PC-9 (cell line): ENCODE data around the gene BEND6. TPM values are rescaled to one million over a fixed set of nuclear protein-coding genes. Genes with fewer than 3 reads are reported as not detected.

Experiments used
- BruUV-seq: library from RNA; stranded (reverse); fragments of 400-500 nt; replicated peaks from 2 replicates; lab custom pipeline; 2021; lab: Mats Ljungman, UMichigan
- CTCF ChIA-PET: fragments of 300-600 bp; sonication (Branson Sonifier 250); formaldehyde crosslinking; loops from one replicate; lab custom pipeline; 2022; ENCODE audit warnings: antibody characterized with exemption; lab: Charles Lee
- POLR2A ChIA-PET: fragments of 300-600 bp; sonication (Branson Sonifier 250); formaldehyde crosslinking; loops from one replicate; lab custom pipeline; 2022; ENCODE audit warnings: antibody characterized with exemption; ENCODE audit not compliant: unreplicated experiment; lab: Charles Lee
- DNase-seq, 2 experiments: peaks; one replicate each; pipeline versions ENCODE4 v3.0.0 to v3.0.0-alpha.2; 2015 to 2022; ENCODE audit warnings: mixed read lengths in 1 of 2
- H2AFZ ChIP-seq: fragments of 200-600 bp; sonication (generic); 2 replicates; pipeline ENCODE4 v1.8.1; 2017; ENCODE audit warnings: antibody characterized with exemption
- H3F3A ChIP-seq: fragments of 200-600 bp; sonication (generic); 2 replicates; pipeline ENCODE4 v1.8.1; 2017; ENCODE audit warnings: antibody characterized with exemption, mild to moderate bottlenecking, low read depth; ENCODE audit not compliant: insufficient read depth
- H3K27ac ChIP-seq: fragments of 200-600 bp; sonication (generic); 2 replicates; pipeline ENCODE4 v1.6.1; 2016; ENCODE audit warnings: mixed run types
- H3K27me3 ChIP-seq: fragments of 200-600 bp; sonication (generic); 2 replicates; pipeline ENCODE4 v1.6.1; 2016; ENCODE audit warnings: low read depth, mixed run types; ENCODE audit not compliant: insufficient read depth
- H3K36me3 ChIP-seq: fragments of 200-600 bp; sonication (generic); 2 replicates; pipeline ENCODE4 v1.6.1; 2016; ENCODE audit warnings: low read depth, mixed run types
- H3K4me1 ChIP-seq: fragments of 200-600 bp; sonication (generic); replicated peaks from 2 replicates; pipeline ENCODE4 v1.6.1; 2016; ENCODE audit warnings: mixed run types; ENCODE audit not compliant: insufficient read depth
- H3K4me2 ChIP-seq: fragments of 200-600 bp; sonication (generic); 2 replicates; pipeline ENCODE4 v1.6.1; 2017; ENCODE audit warnings: mixed run types
- H3K4me3 ChIP-seq: fragments of 200-600 bp; sonication (generic); 2 replicates; pipeline ENCODE4 v1.6.1; 2016; ENCODE audit warnings: mixed run types
- H3K79me2 ChIP-seq: fragments of 200-600 bp; sonication (generic); 2 replicates; pipeline ENCODE4 v1.6.1; 2017; ENCODE audit warnings: low read depth, mixed run types
- H3K9me2 ChIP-seq: fragments of 200-600 bp; sonication (generic); 2 replicates; pipeline ENCODE4 v1.8.1; 2017; ENCODE audit warnings: mild to moderate bottlenecking; ENCODE audit not compliant: insufficient read depth
- H3K9me3 ChIP-seq: fragments of 200-600 bp; sonication (generic); 2 replicates; pipeline ENCODE4 v1.8.1; 2016; ENCODE audit warnings: low read depth; ENCODE audit not compliant: insufficient read depth
- H4K20me1 ChIP-seq: fragments of 200-600 bp; sonication (generic); 2 replicates; pipeline ENCODE4 v1.8.1; 2017; ENCODE audit not compliant: insufficient read depth
- EZH2 ChIP-seq: fragments of 200-600 bp; sonication (generic); IDR thresholded peaks from 2 replicates; pipeline ENCODE4 v1.8.0; 2017; ENCODE audit warnings: antibody characterized with exemption, low read depth
- intact Hi-C: fragments of 100-400 bp; cut with micrococcal nuclease; formaldehyde crosslinking; loops from one replicate; pipeline ENCODE4 v1.10.0; 2022; ENCODE audit not compliant: unreplicated experiment
- total RNA-seq: library from RNA; stranded (reverse); gene quantifications from 2 replicates; pipeline ENCODE4 v1.2.3, GENCODE V29; 2021
- TF ChIP-seq, protein P1 (sequence below): fragments of 200-600 bp; sonication (generic); conservative IDR thresholded peaks from 2 replicates; pipeline ENCODE4 v1.6.1; 2017; ENCODE audit warnings: mixed run types, antibody characterized with exemption, mild to moderate bottlenecking, moderate library complexity

BEND6 gene
- total RNA-seq, 1 experiment from 2014 or later, result 5.7 TPM

DNA sequence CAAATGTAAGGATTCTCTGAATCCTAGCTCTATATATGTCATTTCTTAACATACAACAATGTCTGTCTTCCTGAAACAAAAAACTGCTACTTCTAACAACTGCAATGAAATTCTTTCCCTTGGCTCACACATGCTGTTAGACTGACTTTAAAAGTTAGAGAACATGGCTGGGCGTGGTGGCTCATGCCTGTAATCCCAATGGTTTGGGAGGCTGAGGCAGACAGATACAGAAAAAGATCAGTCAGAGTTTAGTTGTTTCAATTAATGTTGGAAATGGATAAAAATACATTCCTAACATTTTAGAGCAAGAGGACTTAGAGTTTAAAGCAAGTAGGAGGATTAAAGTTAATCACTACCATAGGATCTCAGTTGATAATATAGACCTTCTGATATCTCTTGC lies 62.9 kb downstream of the BEND6 start:
- no peak for DNase-seq
- TF ChIP-seq EZH2, result no peak
- TF ChIP-seq, protein P1, sequence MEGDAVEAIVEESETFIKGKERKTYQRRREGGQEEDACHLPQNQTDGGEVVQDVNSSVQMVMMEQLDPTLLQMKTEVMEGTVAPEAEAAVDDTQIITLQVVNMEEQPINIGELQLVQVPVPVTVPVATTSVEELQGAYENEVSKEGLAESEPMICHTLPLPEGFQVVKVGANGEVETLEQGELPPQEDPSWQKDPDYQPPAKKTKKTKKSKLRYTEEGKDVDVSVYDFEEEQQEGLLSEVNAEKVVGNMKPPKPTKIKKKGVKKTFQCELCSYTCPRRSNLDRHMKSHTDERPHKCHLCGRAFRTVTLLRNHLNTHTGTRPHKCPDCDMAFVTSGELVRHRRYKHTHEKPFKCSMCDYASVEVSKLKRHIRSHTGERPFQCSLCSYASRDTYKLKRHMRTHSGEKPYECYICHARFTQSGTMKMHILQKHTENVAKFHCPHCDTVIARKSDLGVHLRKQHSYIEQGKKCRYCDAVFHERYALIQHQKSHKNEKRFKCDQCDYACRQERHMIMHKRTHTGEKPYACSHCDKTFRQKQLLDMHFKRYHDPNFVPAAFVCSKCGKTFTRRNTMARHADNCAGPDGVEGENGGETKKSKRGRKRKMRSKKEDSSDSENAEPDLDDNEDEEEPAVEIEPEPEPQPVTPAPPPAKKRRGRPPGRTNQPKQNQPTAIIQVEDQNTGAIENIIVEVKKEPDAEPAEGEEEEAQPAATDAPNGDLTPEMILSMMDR, result no peak
- Histone ChIP-seq H3K79me2 (no peaks in the 10 kb centered on the region), H3K9me3 (no peaks in the 10 kb centered on the region), H4K20me1 (no peaks in the 10 kb centered on the region), H3K4me1 (peaks cover 9% of the 10 kb centered on the region; the same call in 1 of the 2 replicates), H3K9me2 (no peaks in the 10 kb centered on the region), H3K4me2 (no peak overlapping the region), H3K27me3 (no peaks in the 10 kb centered on the region), H2AFZ (no peak overlapping the region), H3K36me3 (no peaks in the 10 kb centered on the region), H3K27ac (no peak overlapping the region), H3F3A (no peaks in the 10 kb centered on the region), H3K4me3 (no peak overlapping the region)
- intact Hi-C loops, result loop anchor here (5.0 kb wide), 1 partner anchor 116 kb away; no protein-coding TSS in a partner anchor
- no TSS peak for BruUV-seq
- CTCF ChIA-PET, result no interaction called here
- POLR2A ChIA-PET, result no interaction called here

DNA sequence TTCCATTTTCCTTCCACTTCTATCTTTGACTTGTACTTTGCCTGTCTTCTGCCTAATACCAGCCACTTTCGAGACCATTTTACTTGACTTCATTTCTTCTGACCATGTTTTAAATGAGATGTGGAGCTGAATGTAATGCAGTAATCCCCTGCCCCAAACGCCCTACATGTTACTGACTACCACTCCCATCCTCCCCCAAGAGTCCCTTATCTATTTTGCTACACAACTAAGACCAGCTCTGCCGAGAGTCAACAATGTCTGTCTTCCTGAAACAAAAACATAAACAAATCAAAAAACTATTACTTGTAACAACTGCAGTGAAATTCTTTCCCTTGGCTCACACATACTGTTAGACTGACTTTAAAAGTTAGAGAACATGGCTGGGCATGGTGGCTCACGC lies 64.5 kb downstream of the BEND6 start:
- Histone ChIP-seq H3K4me1 (no peaks in the 10 kb centered on the region), H3K27me3 (no peaks in the 10 kb centered on the region), H2AFZ (no peak overlapping the region), H3K4me2 (no peak overlapping the region), H3K4me3 (no peak overlapping the region), H3K9me3 (peaks cover 6% of the 10 kb centered on the region; the same call in 1 of the 2 replicates), H3K27ac (no peak overlapping the region), H4K20me1 (no peaks in the 10 kb centered on the region), H3K79me2 (no peaks in the 10 kb centered on the region), H3F3A (no peaks in the 10 kb centered on the region), H3K9me2 (no peaks in the 10 kb centered on the region), H3K36me3 (no peaks in the 10 kb centered on the region)
- no peak for DNase-seq
- TF ChIP-seq, protein P1, result no peak
- TF ChIP-seq EZH2, result no peak
- POLR2A ChIA-PET, result no interaction called here
- intact Hi-C loops, result loop anchor here (5.0 kb wide), 1 partner anchor 117 kb away; no protein-coding TSS in a partner anchor
- CTCF ChIA-PET, result no interaction called here
- no TSS peak for BruUV-seq

DNA sequence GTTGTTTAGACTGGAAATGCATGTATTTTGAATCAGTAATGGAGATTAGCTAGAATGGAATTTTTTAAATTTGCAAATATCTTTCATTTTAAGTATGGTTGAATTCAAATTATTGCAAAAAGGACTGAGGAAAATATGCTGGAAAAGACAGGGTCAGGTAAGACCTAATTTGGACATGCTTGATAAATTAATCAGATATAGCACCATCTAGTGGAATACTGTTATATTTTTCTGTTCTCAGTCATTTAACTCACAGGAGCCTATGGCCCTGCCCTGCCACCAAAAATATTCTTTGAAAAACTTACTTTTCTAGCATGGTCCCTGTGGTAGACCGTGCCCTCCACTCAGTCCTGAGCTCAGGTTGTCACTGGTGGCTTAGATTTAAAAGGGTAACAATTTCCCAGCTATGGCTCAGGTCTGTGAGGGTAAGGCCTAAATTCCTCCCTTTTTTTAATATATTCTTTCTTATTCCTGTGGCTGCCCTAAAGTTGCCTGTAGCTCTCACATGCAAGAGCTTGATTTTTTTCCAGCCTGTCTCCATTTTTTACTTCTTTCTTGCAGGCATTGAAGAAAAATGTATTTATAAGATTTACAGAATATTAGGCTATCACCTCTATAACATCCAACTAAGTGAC lies 66.3 kb downstream of the BEND6 start:
- peaks cover 6% of the 10 kb centered on the region; the same call in 1 of the 2 replicates for H3K9me3 ChIP-seq
- H3K79me2 ChIP-seq, result no peaks in the 10 kb centered on the region
- ChIA-PET CTCF (interaction anchor here (0.6 to 1.0 kb wide), 3 partner anchors 70 to 295 kb away, joined by 3 to 5 read pairs (median 3); no protein-coding TSS in a partner anchor), POLR2A (no interaction called here)
- no peak overlapping the region for H3K27ac ChIP-seq
- no peaks in the 10 kb centered on the region for H3K27me3 ChIP-seq
- H3F3A ChIP-seq, result no peaks in the 10 kb centered on the region
- no peaks in the 10 kb centered on the region for H4K20me1 ChIP-seq
- TF ChIP-seq, protein P1, result peak; percentile 72
- TF ChIP-seq EZH2, result no peak
- intact Hi-C loops, result loop anchor here (5.0 to 10.0 kb wide), 2 partner anchors 64 to 386 kb away; partner anchors contain the start of gene BEND6
- H3K36me3 ChIP-seq, result no peaks in the 10 kb centered on the region
- no peaks in the 10 kb centered on the region for H3K9me2 ChIP-seq
- peak in 1 of 2 experiments; percentile 64 for DNase-seq
- no TSS peak for BruUV-seq
- no peak overlapping the region for H3K4me2 ChIP-seq
- H3K4me1 ChIP-seq, result no peaks in the 10 kb centered on the region
- H3K4me3 ChIP-seq, result no peak overlapping the region
- no peak overlapping the region for H2AFZ ChIP-seq
